ENCODE results near the gene TFPI2.

The TFPI2 gene

GRCh38 chr7:93838966-93839365, 51.6 kb downstream of the TFPI2 start (continued):
- TF ChIP-seq ZNF510 (tag by site-specific recombination; IDR thresholded peaks at IDR 0.05; ENCODE audit: insufficient replicate concordance): no peak
- TF ChIP-seq ZNF785 (tag by site-specific recombination; IDR thresholded peaks at IDR 0.05): no peak

- H3K4me1 ChIP-seq (ENCODE audit: control insufficient read depth, insufficient read depth, low read length): no peaks in the 10 kb centered on the region
- ChIA-PET POLR2A (no interaction called here), CTCF (no interaction called here)
- no peaks in the 10 kb centered on the region for H3K9me3 ChIP-seq (ENCODE audit: control insufficient read depth, insufficient read depth, low read depth, low read length)
- no peak overlapping the region for H3K4me3 ChIP-seq (ENCODE audit: low read depth, low read length)
- TF ChIP-seq ZNF350 (tag by site-specific recombination; IDR thresholded peaks at IDR 0.05) (no peak), ZNF830 (tag by site-specific recombination; IDR thresholded peaks at IDR 0.05; ENCODE audit: low read depth) (no peak), GLI4 (tag by site-specific recombination; IDR thresholded peaks at IDR 0.05) (no peak), PATZ1 (tag by site-specific recombination; IDR thresholded peaks at IDR 0.05) (no peak), SETDB1 (IDR thresholded peaks at IDR 0.05; ENCODE audit: insufficient read length, low read length) (no peak), ZNF302 (tag by site-specific recombination; IDR thresholded peaks at IDR 0.05; ENCODE audit: low read depth) (no peak), ZNF121 (tag by site-specific recombination; IDR thresholded peaks at IDR 0.05) (no peak), ZBTB49 (tag by site-specific recombination; IDR thresholded peaks at IDR 0.05; ENCODE audit: low read depth) (no peak), ZNF555 (tag by site-specific recombination; conservative IDR thresholded peaks at IDR 0.05) (no peak), BCL11B (tag by site-specific recombination; IDR thresholded peaks at IDR 0.05; ENCODE audit: low read depth) (no peak), KLF10 (tag by site-specific recombination; IDR thresholded peaks at IDR 0.05) (no peak), ZNF2 (tag by site-specific recombination; IDR thresholded peaks at IDR 0.05) (no peak), ZNF585B (tag by site-specific recombination; IDR thresholded peaks at IDR 0.05) (no peak), ZNF704 (tag by site-specific recombination; IDR thresholded peaks at IDR 0.05) (no peak), ZNF513 (tag by site-specific recombination; IDR thresholded peaks at IDR 0.05) (no peak)
- no peaks in the 10 kb centered on the region for H3K36me3 ChIP-seq (ENCODE audit: control insufficient read depth in 2 of 2, insufficient read depth in 1 of 2, low read length in 2 of 2)
- no peak overlapping the region for H3K27ac ChIP-seq (ENCODE audit: extremely low read depth, low read depth, low read length)
Measured at GRCh38 chr7:93837245-93837644, 53.3 kb downstream of the TFPI2 start.

GRCh38 chr7:93836116-93836515, 54.4 kb downstream of the TFPI2 start:
- H3K9me3 ChIP-seq (ENCODE audit: control insufficient read depth, insufficient read depth, low read depth, low read length): no peaks in the 10 kb centered on the region
- H3K4me1 ChIP-seq (ENCODE audit: control insufficient read depth, insufficient read depth, low read length): no peaks in the 10 kb centered on the region
- no peak overlapping the region for H3K27ac ChIP-seq (ENCODE audit: extremely low read depth, low read depth, low read length)
- H3K36me3 ChIP-seq (ENCODE audit: control insufficient read depth in 2 of 2, insufficient read depth in 1 of 2, low read length in 2 of 2): no peaks in the 10 kb centered on the region
- POLR2A ChIA-PET: interaction anchor here (0.6 kb wide), 1 partner anchor 618 kb away, joined by 3 read pairs; no protein-coding TSS in a partner anchor
- CTCF ChIA-PET: no interaction called here
- no peak overlapping the region for H3K4me3 ChIP-seq (ENCODE audit: low read depth, low read length)
- TF ChIP-seq KLF1 (tag by site-specific recombination; IDR thresholded peaks at IDR 0.05): no peak
- no peak for TF ChIP-seq ZSCAN23 (tag by site-specific recombination; IDR thresholded peaks at IDR 0.05)
- no peak for TF ChIP-seq ZBTB8A (tag by site-specific recombination; IDR thresholded peaks at IDR 0.05)
- no peak for TF ChIP-seq ELK4 (IDR thresholded peaks at IDR 0.05; ENCODE audit: borderline replicate concordance, low read depth, low read length)
- TF ChIP-seq INSM2 (tag by site-specific recombination; IDR thresholded peaks at IDR 0.05): no peak
- TF ChIP-seq BCL6B (tag by site-specific recombination; IDR thresholded peaks at IDR 0.05): no peak

All from HEK293 (cell line).